GM19238 (cell line): Measurements from ENCODE around the gene SLC7A6.

ENCODE experiments used
- DNase-seq: peaks from one replicate; pipeline ENCODE4 v3.0.0; 2011; ENCODE audit warnings: low spot score; ENCODE audit not compliant: insufficient read length

Gene SLC7A6

GRCh38 chr16:68299571-68300453 is 35.5 kb downstream of the SLC7A6 start:
- no peak for DNase-seq

GRCh38 chr16:68300734-68301459 is 36.6 kb downstream of the SLC7A6 start:
- no peak for DNase-seq

GRCh38 chr16:68306633-68307032 is 42.3 kb downstream of the SLC7A6 start:
- DNase-seq: no peak

DNA sequence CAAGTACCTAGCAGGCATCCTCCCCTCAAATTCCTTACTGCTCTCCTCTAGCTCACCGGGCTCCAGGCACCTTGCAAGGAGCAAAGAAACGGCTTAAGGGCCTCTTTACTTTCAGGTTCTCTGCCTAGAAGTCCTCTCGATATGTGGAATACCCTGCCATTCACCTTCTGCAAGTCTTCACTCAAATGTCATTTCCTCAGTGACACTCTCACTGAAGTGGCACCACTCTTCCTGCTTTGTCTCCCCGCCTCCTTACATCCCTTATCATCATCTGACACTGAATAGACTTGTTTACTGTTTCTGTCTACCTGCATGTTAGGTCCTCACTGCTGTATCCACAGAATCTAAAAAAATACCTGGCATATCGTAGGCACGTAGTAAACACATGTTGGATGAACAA is 45.5 kb downstream of the SLC7A6 start:
- DNase-seq: no peak

GRCh38 chr16:68310437-68310773 is 46.1 kb downstream of the SLC7A6 start:
- DNase-seq: no peak

DNA sequence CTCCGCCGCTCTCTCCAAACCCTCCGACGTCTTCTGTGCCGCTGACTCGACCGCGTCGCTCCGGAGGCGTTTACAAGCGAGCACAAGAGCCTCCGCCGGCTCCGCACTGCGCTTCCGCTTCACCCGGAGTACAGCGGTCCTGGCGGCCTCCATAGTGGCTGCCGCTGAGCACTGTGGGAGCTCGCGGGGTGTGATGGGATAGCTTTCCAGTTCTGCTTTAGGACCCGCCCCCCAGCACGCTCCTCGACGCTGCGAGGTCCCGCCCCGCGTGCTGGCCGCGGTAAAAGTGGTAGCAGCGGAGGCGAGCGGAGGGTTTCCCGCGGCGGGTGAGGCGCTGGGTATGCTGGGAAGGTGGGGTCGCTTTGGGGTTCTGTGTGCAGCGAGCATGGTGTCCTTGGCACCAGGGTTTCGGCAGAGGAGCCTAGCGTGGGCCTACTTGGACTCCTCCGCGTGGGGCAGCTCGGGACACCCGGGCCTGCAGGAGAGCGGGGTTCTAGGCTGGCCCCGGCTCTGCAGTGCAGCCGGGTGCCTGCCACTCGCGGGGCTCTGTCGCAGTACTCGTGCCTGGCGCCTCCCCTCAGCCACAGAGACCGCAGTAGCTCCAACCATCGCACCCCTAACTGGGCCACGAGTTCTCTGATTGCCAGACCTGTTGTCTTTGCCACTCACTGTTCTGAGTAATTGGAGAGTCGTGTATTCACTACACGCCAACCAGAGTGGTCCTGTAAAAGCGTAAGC is 46.6 kb downstream of the SLC7A6 start, which contains the start of the genes PRMT7 and SLC7A6OS:
PRMT7 (plus strand) TSS at position 246 of the 738 bp plus-strand sequence. CDS start 4,961 bp downstream, outside the sequence.
SLC7A6OS (minus strand) TSS at position 173 of the 738 bp plus-strand sequence; CDS start at position 153, 20 bp downstream.
- peak; percentile 96 for DNase-seq

DNA sequence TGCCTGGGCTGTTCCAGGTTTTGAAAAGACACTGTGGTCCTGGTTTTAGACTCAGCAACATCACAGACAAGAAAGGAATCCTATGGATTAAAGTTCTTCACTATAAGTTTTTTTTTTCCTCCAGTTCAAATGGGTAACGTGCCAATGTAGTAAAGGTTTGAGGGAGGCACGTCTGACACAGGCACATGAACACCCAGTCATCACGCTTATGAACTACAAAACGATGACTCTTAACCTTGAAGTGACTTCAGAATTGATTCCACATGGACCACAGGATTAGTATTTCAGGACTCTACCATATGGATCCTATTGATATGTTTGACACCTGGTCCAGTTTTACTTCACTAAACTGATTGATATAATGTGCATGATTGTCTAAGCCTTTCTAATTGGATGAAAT is 48.8 kb downstream of the SLC7A6 start:
- DNase-seq: no peak

DNA sequence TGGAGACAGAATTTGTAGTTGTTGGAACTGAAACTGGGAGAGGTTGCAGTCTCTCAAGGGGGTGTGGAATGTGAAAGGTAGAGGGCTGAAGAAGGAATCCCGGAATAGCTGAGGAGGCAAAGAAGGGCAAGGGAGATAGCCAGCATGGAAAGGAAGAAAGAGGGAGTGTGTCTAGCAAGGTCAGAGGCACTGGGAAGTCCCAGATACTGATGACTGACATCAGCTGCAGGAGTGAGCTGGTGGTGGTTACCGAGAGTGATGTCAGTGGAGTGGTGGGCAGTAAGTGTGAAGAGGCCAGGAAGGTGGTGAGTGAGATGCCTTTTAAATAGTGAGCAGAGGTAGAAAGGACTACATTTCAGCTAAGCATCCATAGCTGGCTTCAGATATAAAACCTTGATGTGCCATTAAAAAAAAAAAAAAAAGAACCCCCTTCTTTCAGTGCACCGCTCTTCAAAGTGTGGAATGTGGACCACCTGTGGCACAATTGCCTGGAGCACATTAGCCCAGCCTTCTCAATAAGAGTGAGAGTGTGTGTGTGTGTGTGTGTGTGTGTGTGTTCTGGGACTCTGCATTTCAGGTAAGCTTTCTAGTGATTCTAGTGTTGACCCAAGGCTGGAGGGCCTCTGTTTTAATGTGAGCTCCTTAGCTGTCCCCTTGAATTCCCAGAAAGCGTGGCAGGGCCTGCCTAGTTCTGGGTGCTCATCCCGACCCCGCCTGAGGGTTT is 55.0 kb downstream of the SLC7A6 start:
- DNase-seq: no peak

- no peak for DNase-seq
Observed at GRCh38 chr16:68324336-68324735, 60.0 kb downstream of the SLC7A6 start.

- no peak for DNase-seq
Observed at GRCh38 chr16:68324780-68325357, 60.5 kb downstream of the SLC7A6 start.

- DNase-seq: peak; percentile 80
Observed at GRCh38 chr16:68328151-68328859, 64.0 kb downstream of the SLC7A6 start.

GRCh38 chr16:68328860-68329390 is 64.6 kb downstream of the SLC7A6 start:
- DNase-seq: no peak

GRCh38 chr16:68331879-68332410 is 67.6 kb downstream of the SLC7A6 start:
- no peak for DNase-seq

- DNase-seq: no peak
Observed at GRCh38 chr16:68332411-68333121, 68.2 kb downstream of the SLC7A6 start.

GRCh38 chr16:68335175-68335574 is 70.8 kb downstream of the SLC7A6 start:
- DNase-seq: no peak

GRCh38 chr16:68338326-68339119 is 74.2 kb downstream of the SLC7A6 start:
- DNase-seq: no peak

- no peak for DNase-seq
Observed at GRCh38 chr16:68339214-68339613, 74.9 kb downstream of the SLC7A6 start.

DNA sequence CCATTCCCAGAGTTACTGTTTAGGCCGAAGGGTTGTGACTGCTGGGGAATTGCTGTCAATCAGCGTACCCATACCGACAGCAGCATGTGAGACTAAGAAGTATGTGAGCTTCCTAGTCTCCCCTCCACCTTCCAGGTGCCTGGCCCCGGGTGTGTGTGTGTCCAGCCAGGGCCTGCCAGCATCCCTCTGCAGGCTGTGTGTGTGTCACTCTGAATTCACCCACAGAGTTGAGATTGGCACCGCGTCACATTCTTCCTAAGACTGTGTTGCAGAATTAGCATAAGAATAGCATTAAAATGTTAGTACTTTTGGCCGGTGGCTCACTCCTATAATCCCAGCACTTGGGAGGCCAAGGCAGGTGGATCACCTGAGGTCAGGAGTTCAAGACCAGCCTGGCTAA is 78.3 kb downstream of the SLC7A6 start:
- DNase-seq: no peak
